Measurements from ENCODE around the gene AP4S1.
"Not testable (repeated sequence)": the region's sequence is repeated elsewhere in the genome, so short reads cannot be mapped to it uniquely, and the experiment has no call there.

Gene AP4S1

DNA sequence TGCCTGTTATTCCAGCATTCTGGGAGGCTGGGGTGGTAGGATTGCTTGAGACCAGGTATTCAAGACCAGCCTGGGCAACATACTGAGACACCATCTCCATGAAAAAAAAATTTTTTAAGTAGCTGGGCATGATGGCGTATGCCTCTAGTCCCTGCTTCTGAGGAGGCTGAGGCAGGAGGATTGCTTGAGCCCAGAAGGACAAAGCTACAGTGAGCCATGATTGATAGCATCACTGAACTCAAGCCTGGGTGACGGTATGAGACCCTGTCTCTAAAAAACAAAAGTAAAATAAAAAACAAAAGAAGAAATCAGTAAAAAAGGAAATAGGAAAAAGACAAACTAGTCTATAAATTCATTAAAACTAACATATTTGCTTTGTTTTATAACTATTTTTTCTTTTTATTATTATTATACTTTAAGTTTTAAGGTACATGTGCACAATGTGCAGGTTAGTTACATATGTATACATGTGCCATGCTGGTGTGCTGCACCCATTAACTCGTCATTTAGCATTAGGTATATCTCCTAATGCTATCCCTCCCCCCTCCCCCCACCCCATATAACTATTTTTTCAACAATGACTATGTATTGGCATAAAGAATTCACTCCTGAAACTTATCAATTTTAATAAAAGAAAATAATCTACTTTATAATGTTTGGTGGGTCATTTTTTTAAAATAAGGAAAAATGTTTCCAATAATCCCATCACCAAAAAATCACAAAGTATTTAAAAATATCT lies 15.4 kb upstream of the AP4S1 start:
- DNase-seq: no peak

- no peak for DNase-seq
Observed at GRCh38 chr14:31010935-31011334, 14.5 kb upstream of the AP4S1 start.

DNA sequence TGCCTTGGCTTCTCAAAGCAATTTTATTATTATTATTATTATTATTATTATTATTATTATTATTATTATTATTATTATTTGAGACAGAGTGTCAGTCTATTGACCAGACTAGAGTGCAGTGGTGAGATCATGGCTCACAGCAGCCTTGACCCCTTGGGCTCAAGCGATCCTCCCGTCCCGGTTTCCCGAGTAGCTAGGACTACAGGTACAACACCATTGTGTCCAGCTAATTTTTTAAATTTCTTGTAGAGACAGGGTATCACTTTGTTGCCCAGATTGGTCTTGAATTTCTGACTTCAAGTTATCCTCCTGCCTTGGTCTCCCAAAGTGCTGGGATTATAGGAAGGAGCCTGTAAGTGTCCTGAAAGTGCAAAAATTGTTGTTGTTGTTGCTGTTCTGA lies 11.6 kb upstream of the AP4S1 start:
- no peak for DNase-seq

DNA sequence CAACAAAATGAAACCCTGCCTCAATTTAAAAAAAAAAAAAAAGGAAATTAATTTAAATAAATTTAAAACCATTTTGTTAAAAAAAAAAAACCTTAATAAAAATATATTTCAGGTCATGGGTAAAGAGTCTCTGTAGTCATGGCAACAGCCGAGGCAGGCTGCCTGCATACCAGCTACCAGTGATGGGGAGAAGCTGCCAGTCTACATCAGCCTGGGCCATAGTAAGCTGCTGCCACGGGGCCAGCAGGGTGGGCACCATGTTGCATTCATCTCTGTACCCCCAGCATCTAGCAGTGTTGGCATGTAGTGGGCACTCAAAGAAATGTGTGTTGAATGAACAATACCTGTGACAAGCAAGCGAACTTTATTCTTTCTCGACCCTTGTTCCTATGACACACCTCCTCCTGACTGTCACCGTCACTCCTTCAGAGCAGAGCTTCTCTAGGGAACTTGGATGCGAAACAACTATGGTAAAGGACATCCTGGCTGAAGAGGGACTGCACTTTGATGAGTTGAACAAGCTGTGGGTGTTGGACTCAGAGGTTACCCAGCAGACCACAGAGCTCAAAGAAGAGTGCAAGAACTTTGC lies 7.3 kb upstream of the AP4S1 start:
- DNase-seq: no peak

DNA sequence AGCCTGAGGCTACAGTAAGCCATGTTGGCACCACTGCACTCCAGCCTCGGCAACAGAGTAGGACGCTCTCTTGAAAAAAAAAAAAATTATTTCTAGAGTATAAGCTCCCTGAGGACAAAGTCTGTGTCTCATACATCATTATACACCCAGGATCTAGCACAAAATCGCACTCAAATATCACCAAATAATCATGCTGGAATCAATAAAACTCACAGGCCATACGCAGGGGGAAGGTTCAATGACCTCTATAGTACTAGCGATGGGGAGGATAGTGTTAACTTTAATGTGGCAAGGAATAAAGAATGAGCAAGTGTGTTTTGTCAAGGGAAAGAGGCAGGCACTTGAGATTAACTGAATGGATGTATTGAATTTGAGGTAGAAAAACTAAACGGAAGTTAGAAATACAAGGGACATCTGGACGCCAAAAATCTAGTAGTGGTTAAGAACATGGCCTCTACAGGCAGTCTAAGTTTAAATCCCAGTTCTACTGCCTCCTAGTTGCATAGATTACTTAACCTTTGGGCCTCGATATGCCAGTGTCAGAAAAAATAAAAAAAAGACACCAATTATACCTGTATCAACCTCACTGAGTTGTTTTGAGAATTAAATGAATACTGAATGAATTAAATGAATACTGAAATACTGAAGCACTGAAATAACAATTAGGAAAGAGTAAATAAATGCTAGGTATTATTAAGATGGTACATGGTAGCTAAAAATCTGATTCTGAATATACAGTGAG lies 4.4 kb upstream of the AP4S1 start:
- no peak for DNase-seq

- DNase-seq: no peak
Observed at GRCh38 chr14:31021576-31021949, 3.9 kb upstream of the AP4S1 start.

GRCh38 chr14:31022386-31022785 lies 3.1 kb upstream of the AP4S1 start:
- DNase-seq: no peak

DNA sequence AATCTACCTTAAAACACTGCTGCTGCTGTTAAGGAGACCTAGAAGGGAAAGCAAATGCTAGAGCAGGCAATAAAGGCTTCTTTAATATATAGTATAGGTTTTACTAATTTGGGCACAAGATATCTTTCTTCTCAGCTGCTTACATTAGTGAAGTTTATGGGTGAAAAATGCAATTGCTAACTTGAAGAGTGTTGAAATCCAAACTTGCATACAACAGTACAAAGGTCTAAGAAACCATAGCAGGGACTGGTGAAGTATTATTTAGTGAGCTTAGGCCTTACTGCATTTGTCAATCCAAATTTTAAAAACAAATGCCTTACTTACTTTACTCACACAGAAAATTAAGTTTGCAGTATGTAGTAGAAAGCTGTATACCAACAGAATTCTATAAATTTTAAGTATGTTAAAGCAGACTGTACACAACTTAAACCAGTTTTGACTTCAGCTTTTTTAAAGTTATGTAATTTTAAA lies 1.4 kb upstream of the AP4S1 start:
- no peak for DNase-seq

DNA sequence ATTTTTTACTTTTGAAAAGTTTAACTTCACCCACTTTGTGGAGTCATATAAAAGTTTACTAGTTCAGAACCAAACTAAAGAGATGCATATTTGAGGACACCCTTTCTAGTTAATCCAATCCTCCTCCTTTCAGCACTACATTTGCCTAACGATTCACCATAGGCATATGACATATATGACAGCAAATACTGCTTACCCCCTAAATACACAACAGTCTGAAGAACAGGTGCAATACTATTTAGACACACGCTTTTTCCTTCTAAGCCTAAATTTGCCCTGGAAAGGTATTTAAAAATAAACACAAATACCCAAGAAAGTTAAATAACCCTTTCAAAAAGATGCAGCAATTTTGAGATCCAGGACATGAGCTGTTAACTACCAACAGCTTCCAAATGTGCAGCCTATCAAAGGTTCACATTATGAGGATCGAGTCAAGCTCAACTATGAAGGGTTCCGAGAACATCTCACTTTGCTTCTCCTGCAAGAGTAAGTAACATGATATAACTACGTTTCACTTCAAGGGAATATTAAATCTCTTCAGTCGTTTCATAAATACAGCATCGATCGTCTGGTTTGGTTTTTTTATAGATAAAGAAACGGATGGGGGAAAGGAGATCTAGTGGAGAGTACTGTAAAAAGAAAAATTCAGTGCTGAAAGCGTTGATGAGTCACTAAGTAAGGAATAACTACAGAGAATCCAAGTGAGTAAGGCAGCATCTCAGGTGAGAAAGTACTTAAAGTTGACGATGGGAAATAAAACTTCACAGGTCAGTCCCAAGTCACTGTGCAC lies 677 bp upstream of the AP4S1 start:
- no peak for DNase-seq

DNA sequence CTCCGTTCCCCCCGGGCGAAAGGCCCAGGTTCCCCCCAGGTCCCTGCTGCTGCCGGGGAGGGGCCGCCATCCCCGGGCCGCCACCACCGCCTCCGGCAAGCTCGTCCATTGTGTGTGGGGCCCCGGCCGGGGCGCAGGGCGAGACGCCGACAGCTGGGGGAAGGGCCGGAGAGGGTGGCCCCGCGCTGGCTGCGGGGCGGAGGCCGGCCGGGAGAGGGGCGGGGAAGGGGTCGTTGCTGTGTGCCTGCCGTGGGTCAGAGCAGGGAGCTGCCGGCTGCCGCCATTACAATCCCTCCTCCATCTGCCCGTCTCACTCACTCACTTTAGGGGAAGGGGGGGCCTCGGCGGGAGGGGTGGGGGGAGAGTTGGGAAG lies 614 bp downstream of the AP4S1 start, which contains the start of gene STRN3:
Gene STRN3, minus strand, starts transcription at position 303 of the 373 bp plus-strand sequence. Its CDS starts 194 bp downstream, at position 109.
- no peak for DNase-seq

GRCh38 chr14:31026450-31027235 lies 1.2 kb downstream of the AP4S1 start:
- peak; percentile 91 for DNase-seq

- no peak for DNase-seq
Observed at GRCh38 chr14:31027847-31028246, 2.4 kb downstream of the AP4S1 start.

GRCh38 chr14:31029016-31029970 lies 3.8 kb downstream of the AP4S1 start:
- no peak for DNase-seq

GRCh38 chr14:31030469-31030868 lies 5.0 kb downstream of the AP4S1 start:
- DNase-seq: no peak

DNA sequence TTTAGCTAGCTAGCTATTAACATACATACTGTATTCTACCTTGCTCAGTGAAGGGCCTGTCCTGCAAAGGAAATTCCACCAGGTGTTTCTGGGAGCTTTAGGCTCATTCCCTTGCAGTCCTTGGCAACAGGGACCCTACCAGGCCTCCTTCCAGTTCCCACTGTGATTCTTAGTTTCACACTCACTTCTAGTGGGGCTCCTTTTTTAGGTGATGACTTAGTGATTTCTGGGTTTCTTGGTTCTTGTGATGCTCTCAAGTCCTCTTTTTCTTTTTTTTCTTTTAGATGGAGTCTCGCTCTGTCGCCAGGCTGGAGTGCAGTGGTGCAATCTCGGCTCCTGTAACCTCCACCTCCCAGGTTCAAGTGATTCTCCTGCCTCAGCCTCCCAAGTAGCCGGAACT lies 11.1 kb downstream of the AP4S1 start:
- no peak for DNase-seq

DNA sequence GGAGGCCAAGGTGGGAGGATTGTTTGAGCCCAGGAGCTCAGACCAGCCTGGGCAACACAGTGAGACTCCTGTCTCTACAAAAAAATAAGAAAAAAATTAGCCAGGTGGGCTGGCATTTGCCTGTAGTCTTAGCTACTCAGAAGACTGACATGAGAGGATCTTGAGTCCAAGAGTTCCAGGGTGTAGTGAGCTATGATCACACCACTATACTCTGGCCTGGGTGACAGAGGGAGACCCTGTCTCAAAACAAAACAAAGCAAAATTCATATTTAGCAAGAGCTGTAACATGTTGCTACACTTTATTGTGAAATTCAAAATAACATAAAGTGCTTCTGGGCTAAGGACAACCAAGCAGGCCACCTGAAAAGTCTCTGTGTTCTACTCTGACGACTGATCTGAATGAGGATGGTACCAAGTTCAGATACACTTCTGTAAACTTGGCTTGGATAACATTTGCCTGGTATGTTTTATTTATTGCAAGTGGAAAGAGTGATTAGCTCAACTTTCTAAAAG lies 12.3 kb downstream of the AP4S1 start:
- DNase-seq: no peak

- no peak for DNase-seq
Observed at GRCh38 chr14:31038521-31039166, 13.2 kb downstream of the AP4S1 start.

DNA sequence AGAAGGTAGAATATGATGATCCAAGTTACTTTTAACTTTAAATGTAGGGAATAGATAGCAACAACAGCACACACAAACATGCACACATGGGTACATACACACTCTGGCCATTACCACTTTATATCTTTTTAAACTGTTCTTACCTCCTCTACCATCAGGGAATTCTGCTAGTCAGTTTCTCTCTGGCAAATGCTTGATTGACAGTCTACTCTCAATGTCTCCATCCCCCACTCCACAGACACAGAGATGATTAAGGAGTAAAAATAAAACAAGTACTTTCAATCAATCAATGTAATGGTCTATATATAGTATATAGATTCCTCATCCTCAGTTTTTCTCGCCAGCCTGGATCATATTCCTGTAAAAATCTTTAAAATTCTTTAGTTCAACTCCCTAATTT lies 16.9 kb downstream of the AP4S1 start:
- no peak for DNase-seq

GRCh38 chr14:31042893-31043292 lies 17.4 kb downstream of the AP4S1 start:
- DNase-seq: not testable (repeated sequence)

DNA sequence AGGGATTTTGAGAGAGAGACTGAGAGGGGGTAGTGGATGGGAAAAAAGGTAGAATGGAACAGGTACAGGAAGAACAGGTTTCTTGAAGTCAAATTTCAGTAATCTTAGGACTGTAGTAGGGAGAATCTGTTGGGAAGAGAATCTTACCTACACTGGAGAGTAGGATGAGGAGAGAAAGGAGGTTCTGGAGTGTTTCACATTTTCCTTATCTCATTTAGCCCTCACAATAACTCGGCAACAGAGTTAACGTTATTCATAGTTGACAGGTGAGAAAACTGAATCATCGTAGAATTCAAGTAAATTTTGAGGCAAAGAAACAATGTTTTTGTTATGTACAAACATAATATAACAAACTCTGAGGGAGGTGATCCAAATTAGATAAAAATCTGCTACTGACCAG lies 17.9 kb downstream of the AP4S1 start:
- no peak for DNase-seq
